Endodermal cell (in vitro differentiated cells): ENCODE data around the gene C19orf47. TPM values are rescaled to one million over a fixed set of nuclear protein-coding genes. Genes with fewer than 3 reads are reported as not detected.

ENCODE experiments used
- DNase-seq: peaks from one replicate; pipeline ENCODE4 v3.0.0-alpha.2; 2017
- H3K27ac ChIP-seq: 2 replicates; pipeline ENCODE4 v1.5.1; 2013; ENCODE audit warnings: mild to moderate bottlenecking, low read depth, low read length, moderate library complexity
- H3K27me3 ChIP-seq: 2 replicates; pipeline ENCODE4 v1.6.1; 2013; ENCODE audit warnings: mild to moderate bottlenecking, low read length, moderate library complexity; ENCODE audit not compliant: insufficient read depth, control insufficient read depth, poor library complexity, severe bottlenecking
- H3K36me3 ChIP-seq: 2 replicates; pipeline ENCODE4 v1.7.0; 2013; ENCODE audit warnings: mild to moderate bottlenecking, low read length, moderate library complexity; ENCODE audit not compliant: control insufficient read depth, insufficient read depth
- H3K4me1 ChIP-seq: one replicate; pipeline ENCODE4 v1.7.0; 2013; ENCODE audit warnings: low read length; ENCODE audit not compliant: control insufficient read depth, insufficient read depth
- H3K4me3 ChIP-seq: 2 replicates; pipeline ENCODE4 v1.5.1; 2013; ENCODE audit warnings: mild to moderate bottlenecking, low read length, moderate library complexity
- H3K9ac ChIP-seq: 2 replicates; pipeline ENCODE4 v1.6.1; 2013; ENCODE audit warnings: mild to moderate bottlenecking, low read length, moderate library complexity; ENCODE audit not compliant: poor library complexity, severe bottlenecking; ENCODE audit errors: extremely low read depth
- H3K9me3 ChIP-seq: 2 replicates; pipeline ENCODE4 v1.6.1; 2013; ENCODE audit warnings: mild to moderate bottlenecking, low read length, moderate library complexity; ENCODE audit not compliant: control insufficient read depth
- H3K27ac Mint-ChIP-seq: 2 replicates; pipeline ENCODE4 v1.8.0; 2020; ENCODE audit warnings: mixed read lengths
- H3K27me3 Mint-ChIP-seq: 2 replicates; pipeline ENCODE4 v1.8.0; 2021; ENCODE audit warnings: mild to moderate bottlenecking, mixed read lengths; ENCODE audit not compliant: insufficient read depth
- H3K36me3 Mint-ChIP-seq: 2 replicates; pipeline ENCODE4 v1.8.0; 2020; ENCODE audit warnings: low read depth, mixed read lengths
- H3K4me1 Mint-ChIP-seq: 2 replicates; pipeline ENCODE4 v1.8.0; 2020; ENCODE audit warnings: mixed read lengths
- H3K4me3 Mint-ChIP-seq: 2 replicates; pipeline ENCODE4 v1.8.0; 2020; ENCODE audit warnings: mild to moderate bottlenecking, moderate library complexity, mixed read lengths
- H3K9me3 Mint-ChIP-seq: 2 replicates; pipeline ENCODE4 v1.8.0; 2020; ENCODE audit warnings: mild to moderate bottlenecking, mixed read lengths
- CTCF ChIP-seq: fragments of 200-600 bp; sonication (generic); conservative IDR thresholded peaks from 2 replicates; pipeline ENCODE4 v1.5.0; 2021; ENCODE audit warnings: antibody characterized with exemption, mild to moderate bottlenecking
- WGBS, 2 experiments: methylation state at CpG; one replicate each; pipeline versions ENCODE4 v1.1.5 to v1.1.7; 2013; ENCODE audit warnings: missing lambda C conversion rate in 2 of 2, mixed read lengths in 1 of 2; ENCODE audit not compliant: insufficient coverage in 1 of 2, insufficient read length in 1 of 2; 5-methylcytosine and 5-hydroxymethylcytosine counted together
- total RNA-seq, 2 donors: library from RNA; stranded (reverse); fragmentation: NEBNext Ultra II Directional in 1 of 2; extraction: Animal tissue kit (Norgen Biotek cat#: 25700) in 1 of 2; gene quantifications; 2 replicates in 1 of 2; 3 replicates in 1 of 2; pipeline ENCODE4 v1.2.1, GENCODE V29; 2021

C19orf47 gene
- total RNA-seq, 2 donors from 2014 or later: 15.6 to 18.1 TPM

GRCh38 chr19:40337594-40337993 is 10.6 kb downstream of the C19orf47 start:
- no peak for DNase-seq
- H3K9me3 Mint-ChIP-seq: no peaks in the 10 kb centered on the region
- WGBS, 2 experiments: 96 to 100% methylated on average over 2 to 5 of the region's 5 CpGs
- Histone ChIP-seq H3K4me1 (no peaks in the 10 kb centered on the region), H3K9me3 (no peaks in the 10 kb centered on the region), H3K4me3 (no peak overlapping the region), H3K9ac (no peak overlapping the region), H3K27ac (no peak overlapping the region), H3K36me3 (peaks cover 43% of the 10 kb centered on the region), H3K27me3 (no peaks in the 10 kb centered on the region)
- no peaks in the 10 kb centered on the region for H3K4me1 Mint-ChIP-seq
- H3K4me3 Mint-ChIP-seq: no peak overlapping the region
- H3K27me3 Mint-ChIP-seq: no peaks in the 10 kb centered on the region
- TF ChIP-seq CTCF: no peak
- no peak overlapping the region for H3K27ac Mint-ChIP-seq
- peaks cover 42% of the 10 kb centered on the region for H3K36me3 Mint-ChIP-seq

- Mint-ChIP-seq H3K4me1 (no peaks in the 10 kb centered on the region), H3K4me3 (no peak overlapping the region), H3K27me3 (no peaks in the 10 kb centered on the region), H3K9me3 (no peaks in the 10 kb centered on the region), H3K27ac (no peak overlapping the region), H3K36me3 (peaks cover 44% of the 10 kb centered on the region)
- peaks cover 47% of the 10 kb centered on the region for H3K36me3 ChIP-seq
- no peak overlapping the region for H3K9ac ChIP-seq
- H3K27me3 ChIP-seq: no peaks in the 10 kb centered on the region
- no peak for DNase-seq
- WGBS, 2 experiments: 88 to 98% methylated on average over 2 of the region's 2 CpGs
- H3K27ac ChIP-seq: no peak overlapping the region
- no peak overlapping the region for H3K4me3 ChIP-seq
- H3K9me3 ChIP-seq: no peaks in the 10 kb centered on the region
- no peaks in the 10 kb centered on the region for H3K4me1 ChIP-seq
- TF ChIP-seq CTCF: no peak
These were observed 11.1 kb downstream of the C19orf47 start for GRCh38 chr19:40337107-40337506.

- H3K4me3 Mint-ChIP-seq: no peak overlapping the region
- H3K27ac ChIP-seq: no peak overlapping the region
- DNase-seq: no peak
- no peaks in the 10 kb centered on the region for H3K9me3 Mint-ChIP-seq
- H3K27ac Mint-ChIP-seq: no peak overlapping the region
- no peaks in the 10 kb centered on the region for H3K27me3 Mint-ChIP-seq
- no peak overlapping the region for H3K4me3 ChIP-seq
- no peak overlapping the region for H3K9ac ChIP-seq
- peaks cover 46% of the 10 kb centered on the region for H3K36me3 Mint-ChIP-seq
- H3K36me3 ChIP-seq: peaks cover 51% of the 10 kb centered on the region
- WGBS, 2 experiments: 80 to 98% methylated on average over 2 of the region's 2 CpGs
- no peak for TF ChIP-seq CTCF
- no peaks in the 10 kb centered on the region for H3K9me3 ChIP-seq
- H3K4me1 Mint-ChIP-seq: no peaks in the 10 kb centered on the region
- no peaks in the 10 kb centered on the region for H3K4me1 ChIP-seq
- H3K27me3 ChIP-seq: no peaks in the 10 kb centered on the region
These were observed 11.6 kb downstream of the C19orf47 start for GRCh38 chr19:40336601-40336900.
